ENCODE data around the gene COL17A1. TPM values are rescaled to one million over a fixed set of nuclear protein-coding genes. Genes with fewer than 3 reads are reported as not detected.

The COL17A1 gene
- total and polyA plus RNA-seq, 9 of the 15 experiments (the other 6 are each of a cell fraction or from before 2014, with no cell fraction given) = not detected

GRCh38 chr10:104043185-104043830 lies 42.4 kb downstream of the COL17A1 start (continued):
- no peak for TF ChIP-seq USF2 (CRISPR knock-in tag; IDR thresholded peaks at IDR 0.05)
- TF ChIP-seq KAT2B (IDR thresholded peaks at IDR 0.05; ENCODE audit: low read depth, low read length) = no peak
- TF ChIP-seq HNRNPUL1 (IDR thresholded peaks at IDR 0.05; ENCODE audit: low read length) = no peak
- TF ChIP-seq CUX1 (CRISPR knock-in tag; IDR thresholded peaks at IDR 0.05) = no peak
